K562 (cell line): Measurements from ENCODE around the gene UBE2D2. TPM values are rescaled to one million over a fixed set of nuclear protein-coding genes. Genes with fewer than 3 reads are reported as not detected.

Experiments used
- ARID2 ChIP-seq: fragments of 450-650 bp; IDR thresholded peaks from 2 replicates; pipeline ENCODE4 v1.6.1; 2017; ENCODE audit warnings: antibody characterized with exemption, mild to moderate bottlenecking
- BRCA1 ChIP-seq, 2 experiments: fragments of 450-650 bp in 1 of 2; sonication (generic) in 1 of 2; formaldehyde crosslinking in 1 of 2; IDR thresholded peaks; 2 replicates each; pipeline versions ENCODE4 v1.5.0 to v1.6.1; 2017 to 2020; ENCODE audit warnings: mild to moderate bottlenecking in 1 of 2, missing genetic modification reagents in 1 of 2
- CBFB ChIP-seq: sonication (generic); formaldehyde crosslinking; IDR thresholded peaks from 2 replicates; pipeline ENCODE4 v1.4.0; 2020; ENCODE audit warnings: mild to moderate bottlenecking, missing genetic modification reagents
- FOSL1 ChIP-seq: fragments of 200-800 bp; sonication (Bioruptor generic); conservative IDR thresholded peaks from 2 replicates; pipeline ENCODE4 v1.6.1; 2016; ENCODE audit warnings: missing genetic modification characterization, missing compliant biosample characterization
- ILK ChIP-seq: fragments of 450-650 bp; IDR thresholded peaks from 2 replicates; pipeline ENCODE4 v1.6.1; 2016; ENCODE audit warnings: missing genetic modification characterization, low read depth, mild to moderate bottlenecking, missing compliant biosample characterization, moderate library complexity, borderline replicate concordance
- KDM1A ChIP-seq, 2 experiments: fragments of 450-650 bp; IDR thresholded peaks; 2 replicates each; pipeline ENCODE4 v1.6.1; 2016; ENCODE audit warnings: mild to moderate bottlenecking in 2 of 2
- MTF1 ChIP-seq: fragments of 250-450 bp; sonication (Bioruptor Pico); IDR thresholded peaks from 2 replicates; pipeline ENCODE4 v1.9.0; 2021; ENCODE audit warnings: moderate library complexity, mild to moderate bottlenecking, inconsistent platforms, borderline replicate concordance
- NFATC3 ChIP-seq: fragments of 450-650 bp; IDR thresholded peaks from 2 replicates; pipeline ENCODE4 v1.6.1; 2017; ENCODE audit warnings: mild to moderate bottlenecking
- NR3C1 ChIP-seq: sonication (generic); formaldehyde crosslinking; IDR thresholded peaks from 2 replicates; pipeline ENCODE4 v1.8.1; 2022; ENCODE audit warnings: missing genetic modification reagents
- PHF20 ChIP-seq: fragments of 450-650 bp; IDR thresholded peaks from 2 replicates; pipeline ENCODE4 v1.6.1; 2018; ENCODE audit not compliant: partially characterized antibody
- SRSF1 ChIP-seq: fragments of 200-400 bp; formaldehyde crosslinking; IDR thresholded peaks from 2 replicates; pipeline ENCODE4 v1.6.1; 2017; ENCODE audit warnings: mild to moderate bottlenecking, low read depth, low read length, moderate library complexity
- ZBTB17 ChIP-seq: fragments of 450-650 bp; formaldehyde crosslinking; IDR thresholded peaks from 2 replicates; pipeline ENCODE4 v1.4.0; 2020; ENCODE audit warnings: mild to moderate bottlenecking
- ZBTB49 ChIP-seq: sonication (generic); formaldehyde crosslinking; IDR thresholded peaks from 2 replicates; pipeline ENCODE4 v1.8.0; 2022; ENCODE audit warnings: missing genetic modification reagents, mild to moderate bottlenecking, borderline replicate concordance
- ZNF384 ChIP-seq: IDR thresholded peaks from 2 replicates; pipeline ENCODE4 v1.6.1; 2012; ENCODE audit warnings: low read depth, low read length, improper control_type of control experiment
- ZNF436 ChIP-seq: fragments of 250-450, 450-650 bp; sonication (Bioruptor Pico); formaldehyde crosslinking; IDR thresholded peaks from 2 replicates; pipeline ENCODE4 v1.7.0; 2020; ENCODE audit warnings: mild to moderate bottlenecking
- ZNF717 ChIP-seq: fragments of 250-450 bp; sonication (Bioruptor Pico); IDR thresholded peaks from 2 replicates; pipeline ENCODE4 v1.5.0; 2021
- polyA plus RNA-seq, 8 experiments: library from polyadenylated mRNA; depleted of rRNA in 4 of 8; stranded (reverse) in 5 of 8; unstranded in 3 of 8; fragments of >200 nt; fragmentation: Nextera tagmentation in 2 of 8; fragmentation: Illumina TruSeq in 1 of 8; extraction: Ambion mirVana in 2 of 8; extraction: Trizol in 1 of 8; gene quantifications; 2 replicates each; pipeline versions ENCODE4 v1.2.1 to v1.2.3, GENCODE V29; 2011 to 2014; ENCODE audit warnings: inconsistent platforms in 1 of 8, missing spikeins in 1 of 8
- total RNA-seq, 7 experiments: library from RNA; depleted of rRNA in 6 of 7; stranded (reverse); fragments of >200 nt in 6 of 7; fragmentation: Illumina TruSeq in 2 of 7; extraction: Trizol in 2 of 7; gene quantifications; 2 replicates each; pipeline versions ENCODE4 v1.2.1 to v1.2.3, GENCODE V29; 2011 to 2021; ENCODE audit warnings: low replicate concordance in 1 of 7
- TF ChIP-seq, protein P1 (sequence below): fragments of 450-650 bp; IDR thresholded peaks from 2 replicates; pipeline ENCODE4 v1.6.1; 2016; ENCODE audit warnings: missing biosample characterization, missing genetic modification characterization
- TF ChIP-seq, protein P2 (sequence below), 2 experiments: fragments of 450-650 bp; IDR thresholded peaks; 2 replicates each; pipeline ENCODE4 v1.6.1; 2016
- TF ChIP-seq, protein P3 (sequence below): fragments of 250-450 bp; sonication (Bioruptor Pico); IDR thresholded peaks from 2 replicates; pipeline ENCODE4 v1.8.0; 2022; ENCODE audit warnings: inconsistent platforms
- TF ChIP-seq, protein P4 (sequence below): fragments of 450-650 bp; IDR thresholded peaks from one replicate; pipeline ENCODE4 v1.6.1; 2018; ENCODE audit warnings: mild to moderate bottlenecking, moderate library complexity; ENCODE audit not compliant: partially characterized antibody

Gene UBE2D2
- total and polyA plus RNA-seq, 9 of the 15 experiments (the other 6 are each of a cell fraction or from before 2014, with no cell fraction given) = 53.6 to 198 (median 122) TPM

DNA sequence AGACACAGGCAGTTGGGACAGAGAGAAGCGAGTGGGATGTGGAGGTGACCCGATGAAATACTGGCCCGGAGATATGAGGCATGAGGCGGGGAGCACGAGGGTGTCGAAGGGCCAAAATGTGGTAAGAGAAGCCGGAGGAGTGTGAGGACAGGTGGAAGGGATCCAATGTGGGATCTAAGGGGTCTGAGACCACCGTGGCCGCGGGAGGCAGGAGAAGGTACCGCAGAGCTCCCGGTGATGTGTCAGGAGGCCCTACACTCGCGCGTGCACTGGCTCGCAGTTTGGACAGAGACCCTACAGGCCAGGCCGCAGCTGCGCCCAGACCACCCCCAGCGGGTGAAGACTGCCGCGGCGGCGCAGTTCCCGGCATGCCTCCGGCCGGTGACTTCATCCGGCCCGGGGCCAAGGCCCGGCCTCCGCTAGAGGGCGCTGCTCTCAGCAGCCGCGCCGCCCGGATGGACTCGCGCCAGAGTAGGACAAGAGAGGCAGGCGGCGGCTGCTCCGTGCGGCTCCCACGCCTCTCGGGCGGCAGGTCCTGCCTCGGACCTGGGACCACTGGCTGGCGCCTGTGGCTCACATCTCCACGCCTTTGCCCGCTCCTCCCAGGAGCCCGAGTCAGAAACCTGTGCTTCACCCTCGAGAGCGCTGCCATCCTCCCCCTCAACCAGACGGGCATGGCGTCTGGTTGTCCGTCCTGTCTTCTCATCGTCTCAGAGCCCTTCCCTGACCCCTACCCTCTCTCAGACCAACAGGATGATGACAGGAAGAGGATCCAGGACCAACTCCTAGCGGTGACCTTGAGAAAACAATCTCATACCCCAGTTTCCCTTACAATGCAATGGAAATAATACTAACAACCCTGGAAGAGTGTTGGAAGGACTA is 43.2 kb upstream of the UBE2D2 start (continued):
- TF ChIP-seq KDM1A (IDR thresholded peaks at IDR 0.05) = peak; percentile 37 to 65; a peak in 2 of 4 replicates
- TF ChIP-seq PHF20 = peak; percentile 92
- no peak for TF ChIP-seq NFATC3
- peak; percentile 82 for TF ChIP-seq ZBTB17 (CRISPR knock-in tag)
- TF ChIP-seq, protein P1, sequence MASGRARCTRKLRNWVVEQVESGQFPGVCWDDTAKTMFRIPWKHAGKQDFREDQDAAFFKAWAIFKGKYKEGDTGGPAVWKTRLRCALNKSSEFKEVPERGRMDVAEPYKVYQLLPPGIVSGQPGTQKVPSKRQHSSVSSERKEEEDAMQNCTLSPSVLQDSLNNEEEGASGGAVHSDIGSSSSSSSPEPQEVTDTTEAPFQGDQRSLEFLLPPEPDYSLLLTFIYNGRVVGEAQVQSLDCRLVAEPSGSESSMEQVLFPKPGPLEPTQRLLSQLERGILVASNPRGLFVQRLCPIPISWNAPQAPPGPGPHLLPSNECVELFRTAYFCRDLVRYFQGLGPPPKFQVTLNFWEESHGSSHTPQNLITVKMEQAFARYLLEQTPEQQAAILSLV (tag) = no peak
- TF ChIP-seq ILK (tag) = no peak
- TF ChIP-seq, protein P2, sequence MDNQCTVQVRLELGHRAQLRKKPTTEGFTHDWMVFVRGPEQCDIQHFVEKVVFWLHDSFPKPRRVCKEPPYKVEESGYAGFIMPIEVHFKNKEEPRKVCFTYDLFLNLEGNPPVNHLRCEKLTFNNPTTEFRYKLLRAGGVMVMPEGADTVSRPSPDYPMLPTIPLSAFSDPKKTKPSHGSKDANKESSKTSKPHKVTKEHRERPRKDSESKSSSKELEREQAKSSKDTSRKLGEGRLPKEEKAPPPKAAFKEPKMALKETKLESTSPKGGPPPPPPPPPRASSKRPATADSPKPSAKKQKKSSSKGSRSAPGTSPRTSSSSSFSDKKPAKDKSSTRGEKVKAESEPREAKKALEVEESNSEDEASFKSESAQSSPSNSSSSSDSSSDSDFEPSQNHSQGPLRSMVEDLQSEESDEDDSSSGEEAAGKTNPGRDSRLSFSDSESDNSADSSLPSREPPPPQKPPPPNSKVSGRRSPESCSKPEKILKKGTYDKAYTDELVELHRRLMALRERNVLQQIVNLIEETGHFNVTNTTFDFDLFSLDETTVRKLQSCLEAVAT (IDR thresholded peaks at IDR 0.05) = 0 out of 4 replicates have a peak, but pooled peaks of 1 of the 2 experiments have one; percentile 29
- no peak for TF ChIP-seq ZNF717
- peak; percentile 89; the same call in 1 of the 2 replicates for TF ChIP-seq NR3C1 (CRISPR knock-in tag)
- no peak for TF ChIP-seq ZBTB49 (CRISPR knock-in tag)
- TF ChIP-seq FOSL1 (tag) = peak; percentile 82
- no peak for TF ChIP-seq ZNF436
- TF ChIP-seq MTF1 = no peak
- TF ChIP-seq ARID2 = no peak
- TF ChIP-seq, protein P3, sequence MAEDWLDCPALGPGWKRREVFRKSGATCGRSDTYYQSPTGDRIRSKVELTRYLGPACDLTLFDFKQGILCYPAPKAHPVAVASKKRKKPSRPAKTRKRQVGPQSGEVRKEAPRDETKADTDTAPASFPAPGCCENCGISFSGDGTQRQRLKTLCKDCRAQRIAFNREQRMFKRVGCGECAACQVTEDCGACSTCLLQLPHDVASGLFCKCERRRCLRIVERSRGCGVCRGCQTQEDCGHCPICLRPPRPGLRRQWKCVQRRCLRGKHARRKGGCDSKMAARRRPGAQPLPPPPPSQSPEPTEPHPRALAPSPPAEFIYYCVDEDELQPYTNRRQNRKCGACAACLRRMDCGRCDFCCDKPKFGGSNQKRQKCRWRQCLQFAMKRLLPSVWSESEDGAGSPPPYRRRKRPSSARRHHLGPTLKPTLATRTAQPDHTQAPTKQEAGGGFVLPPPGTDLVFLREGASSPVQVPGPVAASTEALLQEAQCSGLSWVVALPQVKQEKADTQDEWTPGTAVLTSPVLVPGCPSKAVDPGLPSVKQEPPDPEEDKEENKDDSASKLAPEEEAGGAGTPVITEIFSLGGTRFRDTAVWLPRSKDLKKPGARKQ (CRISPR knock-in tag) = no peak
- TF ChIP-seq, protein P4, sequence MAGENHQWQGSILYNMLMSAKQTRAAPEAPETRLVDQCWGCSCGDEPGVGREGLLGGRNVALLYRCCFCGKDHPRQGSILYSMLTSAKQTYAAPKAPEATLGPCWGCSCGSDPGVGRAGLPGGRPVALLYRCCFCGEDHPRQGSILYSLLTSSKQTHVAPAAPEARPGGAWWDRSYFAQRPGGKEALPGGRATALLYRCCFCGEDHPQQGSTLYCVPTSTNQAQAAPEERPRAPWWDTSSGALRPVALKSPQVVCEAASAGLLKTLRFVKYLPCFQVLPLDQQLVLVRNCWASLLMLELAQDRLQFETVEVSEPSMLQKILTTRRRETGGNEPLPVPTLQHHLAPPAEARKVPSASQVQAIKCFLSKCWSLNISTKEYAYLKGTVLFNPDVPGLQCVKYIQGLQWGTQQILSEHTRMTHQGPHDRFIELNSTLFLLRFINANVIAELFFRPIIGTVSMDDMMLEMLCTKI = no peak
- TF ChIP-seq BRCA1 (IDR thresholded peaks at IDR 0.05) = no peak
- no peak for TF ChIP-seq BRCA1 (CRISPR knock-in tag; IDR thresholded peaks at IDR 0.05)
- peak; percentile 54 for TF ChIP-seq ZNF384
- peak; percentile 52; the same call in 1 of the 2 replicates for TF ChIP-seq CBFB
- TF ChIP-seq SRSF1 = no peak
